ENCODE measurements around the gene SLIT3.
A peak's percentile ranks its signal among the peaks of the same experiment; 100 is the strongest.

DNA sequence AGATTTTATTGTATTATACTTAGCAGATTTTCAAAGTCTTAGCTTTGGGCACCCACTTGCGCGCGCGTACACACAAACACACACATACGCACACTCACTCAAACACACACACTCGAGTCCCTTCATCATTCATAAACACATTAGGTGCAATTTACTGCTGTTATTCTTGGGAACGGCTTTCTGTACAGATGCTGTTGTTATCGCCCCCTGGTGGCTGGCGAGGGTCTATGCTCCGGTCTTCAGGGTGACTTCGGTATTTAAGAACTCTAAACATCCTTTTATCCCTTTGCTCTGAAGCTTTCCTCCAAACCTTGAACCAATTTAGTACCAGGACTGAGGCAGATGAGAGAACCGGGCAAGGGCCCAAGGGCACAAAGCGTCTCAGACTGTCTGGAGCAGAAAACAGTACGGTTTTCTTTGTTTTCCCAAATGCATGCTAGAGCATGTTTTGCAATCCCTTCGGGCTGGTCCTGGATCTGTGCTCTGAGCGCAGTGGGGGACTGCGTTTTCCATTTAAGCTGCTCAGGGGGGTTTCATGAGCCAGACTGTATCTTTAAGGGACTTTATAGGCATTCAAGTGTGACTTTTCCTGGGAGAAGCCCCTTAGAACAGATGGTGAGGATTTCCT is 1.7 kb upstream of the SLIT3 start:
- TF ChIP-seq CTCF (IDR thresholded peaks at IDR 0.05) (peak; percentile 63 to 85 (median 71)), POLR2A (IDR thresholded peaks at IDR 0.05) (no peak)

Data from breast epithelium (tissue), 3 donors.